GM18873 (cell line): ENCODE measurements around the gene VMP1.
"Not testable (repeated sequence)": the region's sequence is repeated elsewhere in the genome, so short reads cannot be mapped to it uniquely, and the experiment has no call there.

Experiments
- ATAC-seq: cut with Tn5 transposase; IDR thresholded peaks from one replicate; pipeline ENCODE4 v1.9.1; 2021; ENCODE audit warnings: mild to moderate bottlenecking, moderate library complexity, moderate number of reproducible peaks; ENCODE audit not compliant: unreplicated experiment, low FRiP score

Gene VMP1

GRCh38 chr17:59802160-59802559 is 94.7 kb downstream of the VMP1 start:
- ATAC-seq: no peak

- ATAC-seq: no peak
These were observed 97.5 kb downstream of the VMP1 start for GRCh38 chr17:59804901-59805465.

GRCh38 chr17:59806322-59806721 is 98.9 kb downstream of the VMP1 start:
- not testable (repeated sequence) for ATAC-seq

- no peak for ATAC-seq
These were observed 100.5 kb downstream of the VMP1 start for GRCh38 chr17:59807892-59808509.

- no peak for ATAC-seq
These were observed 103.4 kb downstream of the VMP1 start for GRCh38 chr17:59810894-59811153.

- ATAC-seq: no peak
These were observed 103.8 kb downstream of the VMP1 start for GRCh38 chr17:59811209-59811608.

- no peak for ATAC-seq
These were observed 104.7 kb downstream of the VMP1 start for GRCh38 chr17:59812139-59812538.

GRCh38 chr17:59814276-59814675 is 106.8 kb downstream of the VMP1 start:
- ATAC-seq: no peak

- ATAC-seq: no peak
These were observed 107.2 kb downstream of the VMP1 start for GRCh38 chr17:59814685-59815084.

- ATAC-seq: no peak
These were observed 108.5 kb downstream of the VMP1 start for GRCh38 chr17:59815965-59816364.

GRCh38 chr17:59825533-59826322 is 118.3 kb downstream of the VMP1 start:
- ATAC-seq: no peak

- no peak for ATAC-seq
These were observed 119.4 kb downstream of the VMP1 start for GRCh38 chr17:59826706-59827453.

- no peak for ATAC-seq
These were observed 120.4 kb downstream of the VMP1 start for GRCh38 chr17:59827721-59828477.

- no peak for ATAC-seq
These were observed 121.0 kb downstream of the VMP1 start for GRCh38 chr17:59828478-59828760.

- not testable (repeated sequence) for ATAC-seq
These were observed 121.4 kb downstream of the VMP1 start for GRCh38 chr17:59828819-59829216.

- peak; percentile 60 for ATAC-seq
These were observed 122.0 kb downstream of the VMP1 start for GRCh38 chr17:59829217-59830006.

- no peak for ATAC-seq
These were observed 122.7 kb downstream of the VMP1 start for GRCh38 chr17:59830007-59830630.

GRCh38 chr17:59830846-59831486 is 123.5 kb downstream of the VMP1 start:
- no peak for ATAC-seq

GRCh38 chr17:59832883-59833379 is 125.5 kb downstream of the VMP1 start:
- no peak for ATAC-seq
